ENCODE measurements around the gene ALDOA.

Gene ALDOA

GRCh38 chr16:30070490-30070889 is 4.9 kb downstream of the ALDOA start:
- H3K36me3 ChIP-seq (ENCODE audit: control insufficient read depth, insufficient read depth, low read length), result peaks cover 67% of the 10 kb centered on the region

GRCh38 chr16:30075503-30076275 is 10.1 kb downstream of the ALDOA start, which contains the start of gene PPP4C:
TSS of gene PPP4C (plus strand) at chr16:30075994. CDS start at chr16:30076378, 384 bp downstream.
- peaks cover 7% of the 10 kb centered on the region; the same call in 1 of the 2 replicates for H3K4me1 ChIP-seq (ENCODE audit: control insufficient read depth, insufficient read depth, low read length)
- H3K9ac ChIP-seq (ENCODE audit: low read length), result peak within 1 kb of the TSS; percentile 94
- no peaks in the 10 kb centered on the region for H3K27me3 ChIP-seq (ENCODE audit: control insufficient read depth, insufficient read depth, low read length)
- H3K4me3 ChIP-seq (ENCODE audit: low read depth, low read length), result peak within 1 kb of the TSS; percentile 91
- peaks cover 50% of the 10 kb centered on the region for H3K36me3 ChIP-seq (ENCODE audit: control insufficient read depth, insufficient read depth, low read length)
- H3K9me3 ChIP-seq (ENCODE audit: control insufficient read depth, insufficient read depth, low read depth, low read length), result no peaks in the 10 kb centered on the region
- H3K27ac ChIP-seq (ENCODE audit: low read depth, low read length), result peak within 1 kb of the TSS; percentile 82

More at GRCh38 chr16:30070490-30070889, 4.9 kb downstream of the ALDOA start:
- Histone ChIP-seq H3K9me3 (ENCODE audit: control insufficient read depth, insufficient read depth, low read depth, low read length) (no peaks in the 10 kb centered on the region), H3K27me3 (ENCODE audit: control insufficient read depth, insufficient read depth, low read length) (no peaks in the 10 kb centered on the region), H3K27ac (ENCODE audit: low read depth, low read length) (no peak overlapping the region), H3K4me1 (ENCODE audit: control insufficient read depth, insufficient read depth, low read length) (peaks cover 11% of the 10 kb centered on the region), H3K4me3 (ENCODE audit: low read depth, low read length) (no peak overlapping the region), H3K9ac (ENCODE audit: low read length) (no peak overlapping the region)

GRCh38 chr16:30076276-30076791 is 10.8 kb downstream of the ALDOA start:
- Histone ChIP-seq H3K4me3 (ENCODE audit: low read depth, low read length) (peak overlapping the region; percentile 91), H3K9ac (ENCODE audit: low read length) (peak overlapping the region; percentile 94), H3K27me3 (ENCODE audit: control insufficient read depth, insufficient read depth, low read length) (no peaks in the 10 kb centered on the region), H3K27ac (ENCODE audit: low read depth, low read length) (peak overlapping the region; percentile 82), H3K36me3 (ENCODE audit: control insufficient read depth, insufficient read depth, low read length) (peaks cover 50% of the 10 kb centered on the region), H3K4me1 (ENCODE audit: control insufficient read depth, insufficient read depth, low read length) (peaks cover 7% of the 10 kb centered on the region; the same call in 1 of the 2 replicates), H3K9me3 (ENCODE audit: control insufficient read depth, insufficient read depth, low read depth, low read length) (no peaks in the 10 kb centered on the region)

- peaks cover 7% of the 10 kb centered on the region; the same call in 1 of the 2 replicates for H3K4me1 ChIP-seq (ENCODE audit: control insufficient read depth, insufficient read depth, low read length)
- H3K4me3 ChIP-seq (ENCODE audit: low read depth, low read length), result no peak overlapping the region; the same call in 1 of the 2 replicates
- H3K36me3 ChIP-seq (ENCODE audit: control insufficient read depth, insufficient read depth, low read length), result peaks cover 47% of the 10 kb centered on the region
Observed at GRCh38 chr16:30077656-30078055, 12.1 kb downstream of the ALDOA start.

GRCh38 chr16:30078744-30079143 is 13.2 kb downstream of the ALDOA start:
- Histone ChIP-seq H3K36me3 (ENCODE audit: control insufficient read depth, insufficient read depth, low read length) (peaks cover 58% of the 10 kb centered on the region), H3K27ac (ENCODE audit: low read depth, low read length) (no peak overlapping the region), H3K9ac (ENCODE audit: low read length) (no peak overlapping the region), H3K9me3 (ENCODE audit: control insufficient read depth, insufficient read depth, low read depth, low read length) (no peaks in the 10 kb centered on the region), H3K27me3 (ENCODE audit: control insufficient read depth, insufficient read depth, low read length) (no peaks in the 10 kb centered on the region), H3K4me1 (ENCODE audit: control insufficient read depth, insufficient read depth, low read length) (peaks cover 7% of the 10 kb centered on the region; the same call in 1 of the 2 replicates), H3K4me3 (ENCODE audit: low read depth, low read length) (no peak overlapping the region)

More at GRCh38 chr16:30077656-30078055, 12.1 kb downstream of the ALDOA start:
- no peak overlapping the region for H3K9ac ChIP-seq (ENCODE audit: low read length)
- no peaks in the 10 kb centered on the region for H3K27me3 ChIP-seq (ENCODE audit: control insufficient read depth, insufficient read depth, low read length)
- H3K9me3 ChIP-seq (ENCODE audit: control insufficient read depth, insufficient read depth, low read depth, low read length), result no peaks in the 10 kb centered on the region
- no peak overlapping the region for H3K27ac ChIP-seq (ENCODE audit: low read depth, low read length)

- Histone ChIP-seq H3K4me1 (ENCODE audit: control insufficient read depth, insufficient read depth, low read length) (peaks cover 7% of the 10 kb centered on the region; the same call in 1 of the 2 replicates), H3K9me3 (ENCODE audit: control insufficient read depth, insufficient read depth, low read depth, low read length) (no peaks in the 10 kb centered on the region), H3K4me3 (ENCODE audit: low read depth, low read length) (no peak overlapping the region), H3K9ac (ENCODE audit: low read length) (no peak overlapping the region), H3K27me3 (ENCODE audit: control insufficient read depth, insufficient read depth, low read length) (no peaks in the 10 kb centered on the region), H3K36me3 (ENCODE audit: control insufficient read depth, insufficient read depth, low read length) (peaks cover 65% of the 10 kb centered on the region), H3K27ac (ENCODE audit: low read depth, low read length) (no peak overlapping the region)
Observed at GRCh38 chr16:30079480-30079879, 13.9 kb downstream of the ALDOA start.

GRCh38 chr16:30082545-30083090 is 17.1 kb downstream of the ALDOA start:
- Histone ChIP-seq H3K9ac (ENCODE audit: low read length) (no peak overlapping the region), H3K4me3 (ENCODE audit: low read depth, low read length) (no peak overlapping the region), H3K27me3 (ENCODE audit: control insufficient read depth, insufficient read depth, low read length) (no peaks in the 10 kb centered on the region), H3K27ac (ENCODE audit: low read depth, low read length) (no peak overlapping the region), H3K4me1 (ENCODE audit: control insufficient read depth, insufficient read depth, low read length) (peaks cover 6% of the 10 kb centered on the region; the same call in 1 of the 2 replicates), H3K9me3 (ENCODE audit: control insufficient read depth, insufficient read depth, low read depth, low read length) (no peaks in the 10 kb centered on the region), H3K36me3 (ENCODE audit: control insufficient read depth, insufficient read depth, low read length) (peaks cover 76% of the 10 kb centered on the region)

GRCh38 chr16:30083216-30084055 is 17.9 kb downstream of the ALDOA start:
- Histone ChIP-seq H3K9me3 (ENCODE audit: control insufficient read depth, insufficient read depth, low read depth, low read length) (no peaks in the 10 kb centered on the region), H3K27me3 (ENCODE audit: control insufficient read depth, insufficient read depth, low read length) (no peaks in the 10 kb centered on the region), H3K4me3 (ENCODE audit: low read depth, low read length) (no peak overlapping the region), H3K36me3 (ENCODE audit: control insufficient read depth, insufficient read depth, low read length) (peaks cover 68% of the 10 kb centered on the region), H3K27ac (ENCODE audit: low read depth, low read length) (no peak overlapping the region), H3K9ac (ENCODE audit: low read length) (no peak overlapping the region), H3K4me1 (ENCODE audit: control insufficient read depth, insufficient read depth, low read length) (peaks cover 6% of the 10 kb centered on the region; the same call in 1 of the 2 replicates)

GRCh38 chr16:30084096-30084815 is 18.7 kb downstream of the ALDOA start:
- Histone ChIP-seq H3K36me3 (ENCODE audit: control insufficient read depth, insufficient read depth, low read length) (peaks cover 63% of the 10 kb centered on the region), H3K27me3 (ENCODE audit: control insufficient read depth, insufficient read depth, low read length) (no peaks in the 10 kb centered on the region), H3K9ac (ENCODE audit: low read length) (no peak overlapping the region), H3K9me3 (ENCODE audit: control insufficient read depth, insufficient read depth, low read depth, low read length) (no peaks in the 10 kb centered on the region), H3K4me1 (ENCODE audit: control insufficient read depth, insufficient read depth, low read length) (peaks cover 11% of the 10 kb centered on the region; the same call in 1 of the 2 replicates), H3K27ac (ENCODE audit: low read depth, low read length) (no peak overlapping the region), H3K4me3 (ENCODE audit: low read depth, low read length) (no peak overlapping the region)

- Histone ChIP-seq H3K4me1 (ENCODE audit: control insufficient read depth, insufficient read depth, low read length) (peaks cover 11% of the 10 kb centered on the region; the same call in 1 of the 2 replicates), H3K4me3 (ENCODE audit: low read depth, low read length) (no peak overlapping the region), H3K27ac (ENCODE audit: low read depth, low read length) (peak overlapping the region; percentile 80; the same call in 1 of the 2 replicates), H3K9me3 (ENCODE audit: control insufficient read depth, insufficient read depth, low read depth, low read length) (no peaks in the 10 kb centered on the region), H3K9ac (ENCODE audit: low read length) (no peak overlapping the region), H3K27me3 (ENCODE audit: control insufficient read depth, insufficient read depth, low read length) (no peaks in the 10 kb centered on the region), H3K36me3 (ENCODE audit: control insufficient read depth, insufficient read depth, low read length) (peaks cover 57% of the 10 kb centered on the region)
Observed at GRCh38 chr16:30084816-30085159, 19.2 kb downstream of the ALDOA start.
